GM18520 (cell line): ENCODE results near the gene PSME3IP1.
A peak's percentile ranks its signal among the peaks of the same experiment; 100 is the strongest.

ENCODE experiments used
- ATAC-seq: cut with Tn5 transposase; IDR thresholded peaks from one replicate; pipeline ENCODE4 v1.9.1; 2021; ENCODE audit not compliant: unreplicated experiment

PSME3IP1 gene

GRCh38 chr16:57145046-57146021 is 40.5 kb downstream of the PSME3IP1 start:
- no peak for ATAC-seq

GRCh38 chr16:57144027-57144426 is 41.8 kb downstream of the PSME3IP1 start:
- no peak for ATAC-seq

GRCh38 chr16:57143149-57143921 is 42.5 kb downstream of the PSME3IP1 start:
- ATAC-seq: no peak

- ATAC-seq: no peak
Observed at GRCh38 chr16:57141822-57142631, 43.8 kb downstream of the PSME3IP1 start.

GRCh38 chr16:57140931-57141668 is 44.7 kb downstream of the PSME3IP1 start:
- no peak for ATAC-seq

GRCh38 chr16:57138281-57138935 is 47.4 kb downstream of the PSME3IP1 start:
- ATAC-seq: no peak

- ATAC-seq: no peak
Observed at GRCh38 chr16:57137566-57138273, 48.1 kb downstream of the PSME3IP1 start.

GRCh38 chr16:57137043-57137442 is 48.8 kb downstream of the PSME3IP1 start:
- no peak for ATAC-seq

GRCh38 chr16:57134982-57135381 is 50.9 kb downstream of the PSME3IP1 start:
- no peak for ATAC-seq

- no peak for ATAC-seq
Observed at GRCh38 chr16:57133886-57134285, 52.0 kb downstream of the PSME3IP1 start.

GRCh38 chr16:57133031-57133430 is 52.8 kb downstream of the PSME3IP1 start:
- no peak for ATAC-seq

- no peak for ATAC-seq
Observed at GRCh38 chr16:57132470-57132869, 53.4 kb downstream of the PSME3IP1 start.

GRCh38 chr16:57131351-57131970 is 54.4 kb downstream of the PSME3IP1 start:
- ATAC-seq: no peak

- no peak for ATAC-seq
Observed at GRCh38 chr16:57130950-57131321, 54.9 kb downstream of the PSME3IP1 start.

- ATAC-seq: no peak
Observed at GRCh38 chr16:57128771-57129389, 57.0 kb downstream of the PSME3IP1 start.

GRCh38 chr16:57127836-57128235 is 58.0 kb downstream of the PSME3IP1 start:
- ATAC-seq: no peak

- ATAC-seq: peak; percentile 64
Observed at GRCh38 chr16:57127037-57127763, 58.6 kb downstream of the PSME3IP1 start.

GRCh38 chr16:57126411-57126810 is 59.4 kb downstream of the PSME3IP1 start:
- ATAC-seq: no peak
